GM19328 (cell line): ENCODE results near the gene XXYLT1.
"Not testable (repeated sequence)": the region's sequence is repeated elsewhere in the genome, so short reads cannot be mapped to it uniquely, and the experiment has no call there.

Experiments used
- ATAC-seq: cut with Tn5 transposase; IDR thresholded peaks from one replicate; pipeline ENCODE4 v1.9.1; 2021; ENCODE audit warnings: mild to moderate bottlenecking, moderate library complexity; ENCODE audit not compliant: unreplicated experiment

XXYLT1 gene

DNA sequence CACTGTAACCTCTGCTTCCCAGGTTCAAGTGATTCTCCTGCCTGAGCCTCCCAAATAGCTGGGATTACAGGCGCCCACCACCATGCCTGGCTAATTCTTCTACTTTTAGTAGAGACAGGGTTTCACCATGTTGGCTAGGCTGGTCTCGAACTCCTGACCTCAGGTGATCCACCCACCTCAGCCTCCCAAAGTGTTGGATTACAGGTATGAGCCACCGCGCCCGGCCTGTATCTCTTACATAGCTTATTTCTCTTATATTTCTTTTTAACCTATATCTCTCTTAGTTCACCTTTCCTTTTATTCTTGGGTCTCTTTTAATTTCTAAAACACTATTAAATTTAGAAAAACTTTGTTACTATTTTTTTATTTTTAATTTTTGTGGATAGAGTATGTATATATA, 42.1 kb downstream of the XXYLT1 start:
- ATAC-seq = not testable (repeated sequence)

DNA sequence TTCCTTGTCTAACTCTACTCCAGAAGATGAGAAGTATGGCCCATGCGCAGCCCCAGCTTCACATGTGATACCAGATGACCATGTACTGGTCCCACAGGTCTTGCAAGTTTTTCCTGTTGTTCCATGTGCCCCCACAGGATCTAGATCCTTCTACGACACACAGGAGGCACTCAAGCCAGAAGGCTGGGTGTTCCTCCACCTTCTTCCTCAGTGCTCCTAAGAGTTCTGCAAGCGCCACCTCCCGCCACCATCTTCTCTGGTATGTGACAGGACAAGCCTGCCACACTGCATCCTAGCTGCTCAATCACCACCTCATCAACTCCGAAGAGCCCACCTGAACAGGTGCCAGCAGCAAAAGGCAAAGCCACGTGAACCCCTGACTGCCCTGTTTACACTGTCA, 43.1 kb downstream of the XXYLT1 start:
- ATAC-seq = no peak

DNA sequence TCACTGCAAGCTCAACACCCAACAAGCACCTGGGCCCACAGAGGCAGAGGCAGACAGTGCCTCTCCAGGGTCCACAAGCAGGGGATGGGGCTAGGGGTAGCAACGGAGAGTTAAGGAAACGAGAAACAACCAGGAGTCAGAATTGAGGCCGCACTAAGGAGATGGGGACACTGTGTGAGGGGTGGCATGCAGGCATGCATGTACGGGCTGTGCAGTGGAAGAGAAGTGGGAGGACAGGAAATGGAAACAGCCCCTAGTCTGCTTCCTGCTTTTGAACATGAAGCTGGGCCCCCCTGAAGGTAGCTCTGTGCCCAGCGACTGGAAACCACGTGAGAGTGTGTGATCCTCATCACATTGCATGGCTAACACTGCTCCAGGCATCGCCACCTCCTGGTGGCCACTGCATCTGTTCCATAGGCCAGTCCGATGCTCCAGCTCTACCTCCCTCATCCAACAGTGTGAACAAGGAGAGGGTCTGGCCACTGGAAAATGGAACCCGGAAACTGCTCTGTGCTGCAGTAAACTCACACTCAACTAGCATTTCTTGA, 44.0 kb downstream of the XXYLT1 start:
- no peak for ATAC-seq

DNA sequence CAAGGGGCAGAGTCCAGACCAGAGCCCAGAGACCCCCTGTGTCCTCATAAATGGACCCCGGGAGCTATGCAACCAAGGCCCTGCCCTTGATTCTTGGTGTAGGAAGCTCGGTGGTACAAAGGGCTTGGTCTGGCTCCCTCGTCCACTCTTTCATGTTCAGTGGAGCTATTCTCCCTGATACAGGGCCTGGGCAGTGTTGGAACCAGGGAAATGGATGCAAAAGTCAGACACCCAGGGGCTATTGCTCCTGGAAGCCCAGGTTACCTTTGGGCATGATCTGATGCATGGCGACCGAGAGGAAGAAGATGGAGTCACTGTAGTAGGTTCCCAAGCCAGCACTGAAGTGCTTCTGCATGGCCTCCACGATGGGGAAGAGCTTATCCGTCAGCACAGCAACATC, 44.5 kb downstream of the XXYLT1 start:
- ATAC-seq = no peak

DNA sequence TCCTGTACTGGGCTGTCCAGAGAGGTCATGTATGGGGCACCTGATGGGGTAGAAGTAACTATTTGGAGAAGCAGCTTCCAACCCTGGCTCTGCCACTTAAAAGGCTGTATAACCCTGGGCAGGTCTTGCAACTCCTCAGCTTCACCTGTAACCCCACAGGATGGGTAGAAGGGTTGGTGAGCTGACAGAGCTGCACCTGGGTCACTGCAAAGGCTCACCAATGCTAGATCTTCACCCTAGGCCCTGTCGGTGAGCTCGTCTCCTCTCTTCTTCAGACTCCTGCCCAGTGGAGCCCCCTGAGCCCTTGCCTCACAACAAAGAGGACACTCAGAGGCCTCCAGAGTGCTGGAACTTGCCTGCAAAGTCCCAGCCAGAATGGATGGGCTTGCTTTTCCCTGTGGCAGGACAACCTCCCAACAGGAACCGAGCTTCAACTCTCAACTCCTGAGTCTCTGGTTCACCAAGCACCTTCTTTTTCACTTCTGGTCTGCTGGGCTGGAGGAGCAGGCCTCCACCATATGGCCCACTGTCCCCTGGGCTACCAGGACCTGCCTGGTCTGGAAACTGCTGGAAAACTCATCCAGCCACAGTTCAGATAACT, 45.9 kb downstream of the XXYLT1 start:
- no peak for ATAC-seq

DNA sequence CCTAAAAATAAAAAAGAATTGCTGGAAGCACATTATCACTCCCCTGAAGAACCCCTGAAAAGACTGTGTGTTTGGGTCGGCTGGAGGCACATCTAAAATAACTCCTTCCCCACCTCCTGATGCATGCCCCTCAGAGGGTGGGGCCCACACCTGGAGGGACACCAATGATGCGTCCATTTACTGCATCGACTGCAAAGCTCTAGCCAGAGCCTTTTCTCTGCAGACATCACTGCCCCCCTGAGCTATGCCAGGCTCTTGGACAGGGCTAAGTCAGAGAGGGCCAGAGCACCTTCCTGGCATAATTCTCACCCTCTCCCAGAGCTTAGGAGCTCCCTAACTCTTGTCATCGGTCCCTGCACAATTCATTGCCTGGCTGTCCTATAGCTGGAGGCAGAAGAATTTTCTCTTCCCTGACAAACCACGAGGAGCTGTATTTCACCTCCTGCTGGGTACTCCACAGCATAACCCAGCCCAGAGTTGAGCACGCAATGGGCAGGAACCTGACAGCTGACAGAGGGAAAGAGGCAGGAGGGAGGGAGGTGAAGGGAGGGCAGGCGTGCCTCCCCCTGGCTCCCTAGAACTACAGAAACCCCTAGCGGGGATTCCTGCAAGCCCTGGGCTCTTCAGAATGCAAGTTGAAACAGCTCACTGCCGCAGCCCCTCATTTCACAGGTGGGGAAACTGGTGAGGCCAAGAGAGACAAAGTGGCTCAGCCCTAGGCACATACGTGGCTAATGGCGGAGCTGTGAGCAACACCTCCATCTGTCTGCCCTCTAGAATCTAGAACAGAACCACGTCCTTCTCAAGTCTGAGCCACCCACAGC, 46.6 kb downstream of the XXYLT1 start:
- ATAC-seq = no peak

DNA sequence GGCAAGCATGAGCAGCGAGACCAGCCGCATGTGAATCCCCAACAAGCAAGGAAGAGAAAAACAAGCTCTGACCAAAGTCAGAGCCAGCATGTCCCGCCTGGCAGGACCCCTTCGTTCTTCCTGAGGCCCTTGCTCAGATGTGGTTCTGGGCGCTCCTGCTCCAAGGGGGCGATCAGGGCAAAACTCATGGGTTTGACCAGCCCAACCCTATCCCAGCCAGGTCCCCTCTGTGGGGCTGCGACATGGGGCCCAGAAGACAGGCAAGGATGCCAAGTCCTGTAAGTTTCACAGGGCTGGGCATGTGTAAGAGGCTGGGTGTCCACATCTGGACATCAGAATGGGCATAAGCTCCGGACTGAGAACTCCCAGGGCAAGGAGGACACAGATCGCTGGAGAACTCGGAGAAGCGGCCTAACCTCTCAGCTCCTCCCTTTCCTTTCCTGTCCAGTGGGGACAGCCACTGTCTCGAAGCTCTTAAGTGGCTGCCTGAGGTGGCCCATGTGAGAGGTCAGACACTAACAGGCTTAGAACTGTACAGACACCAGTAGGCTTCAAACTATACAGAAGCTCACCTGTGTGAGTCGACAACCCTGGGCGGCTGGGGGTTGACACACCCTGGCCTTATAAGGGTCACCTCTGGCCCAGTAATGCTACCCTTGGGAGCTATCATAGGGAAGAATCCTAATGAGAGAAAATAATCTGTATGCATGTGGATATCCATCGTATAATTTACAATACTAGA, 48.9 kb downstream of the XXYLT1 start:
- ATAC-seq = no peak

DNA sequence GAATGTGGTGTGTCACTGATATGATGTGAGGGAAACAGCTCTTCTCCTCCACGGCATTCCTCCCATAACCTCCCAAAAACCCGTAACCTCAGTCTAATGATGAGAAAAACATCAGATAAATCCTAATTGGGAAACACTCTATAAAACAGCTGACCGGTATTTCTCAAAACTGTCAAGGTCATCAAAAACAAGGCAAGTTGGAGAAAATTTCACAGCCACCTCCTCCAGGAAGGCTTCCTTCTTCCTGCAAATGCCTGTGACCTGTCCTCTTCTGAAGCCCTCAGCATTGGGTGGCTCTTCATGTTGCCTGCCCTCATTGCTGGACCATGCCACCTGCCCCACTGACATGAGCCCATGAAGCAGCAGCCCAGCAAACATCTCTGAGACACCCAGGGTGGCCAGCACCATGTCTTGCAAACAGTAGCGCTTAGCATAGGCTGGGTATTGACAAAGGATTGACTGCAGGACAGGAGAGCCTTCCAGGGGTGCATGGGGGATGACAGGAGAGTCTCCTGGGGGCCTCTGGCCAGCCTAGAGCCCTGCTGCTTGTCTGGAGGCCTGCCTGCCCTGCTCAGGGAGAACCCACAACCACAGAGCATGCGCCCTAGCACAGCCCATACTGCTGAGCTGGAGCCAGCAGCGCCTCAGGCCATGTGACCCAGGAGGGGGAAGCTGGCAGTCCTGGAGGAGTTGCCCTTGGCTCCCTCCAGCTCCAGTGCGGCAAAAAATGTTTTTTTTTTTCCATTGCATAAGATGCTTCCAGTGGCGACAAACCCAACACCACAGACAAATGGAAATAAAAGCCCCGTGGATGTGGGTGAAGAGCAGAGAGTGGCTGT, 49.7 kb downstream of the XXYLT1 start:
- ATAC-seq = no peak

DNA sequence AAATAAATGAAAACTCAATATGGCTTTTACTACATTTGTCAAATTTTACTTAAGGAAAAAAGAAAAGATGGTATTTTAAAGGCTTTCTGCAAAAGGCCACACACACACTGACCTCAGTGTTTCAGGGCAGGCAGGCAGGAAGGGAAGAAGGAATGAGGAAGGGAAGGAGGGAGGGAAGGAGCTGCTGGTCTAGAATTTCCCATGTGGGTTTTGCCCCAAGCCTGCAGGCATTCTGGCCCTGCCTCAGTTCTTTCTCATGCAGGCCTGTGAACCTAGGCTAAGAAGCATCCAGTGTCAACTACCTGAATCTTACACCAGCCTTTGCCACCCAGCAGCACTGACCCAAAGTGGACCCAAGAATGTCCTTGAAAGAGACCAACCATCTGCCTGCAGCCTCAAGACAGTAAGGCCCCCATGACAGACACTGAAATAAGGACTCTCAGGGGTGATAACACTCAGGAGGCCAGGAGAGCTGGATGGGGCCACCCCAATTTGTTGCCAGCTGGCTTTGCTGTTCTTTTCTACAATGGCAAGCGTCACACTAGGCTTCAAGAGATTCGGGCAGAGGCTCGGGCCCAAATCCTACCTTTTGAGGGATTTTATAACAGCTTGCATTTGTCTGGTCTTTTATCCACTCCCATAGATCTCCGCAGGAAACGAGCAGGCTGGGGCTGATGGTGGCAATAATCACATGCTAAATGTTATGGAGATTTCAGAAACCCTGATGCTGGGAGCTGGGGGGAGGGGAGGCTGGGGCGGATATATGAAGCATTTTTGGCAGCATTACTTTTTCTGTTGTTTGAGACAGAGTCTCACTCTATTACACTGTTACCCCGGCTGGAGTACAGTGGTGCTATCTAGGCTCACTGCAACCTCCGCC, 51.4 kb downstream of the XXYLT1 start:
- ATAC-seq = no peak

DNA sequence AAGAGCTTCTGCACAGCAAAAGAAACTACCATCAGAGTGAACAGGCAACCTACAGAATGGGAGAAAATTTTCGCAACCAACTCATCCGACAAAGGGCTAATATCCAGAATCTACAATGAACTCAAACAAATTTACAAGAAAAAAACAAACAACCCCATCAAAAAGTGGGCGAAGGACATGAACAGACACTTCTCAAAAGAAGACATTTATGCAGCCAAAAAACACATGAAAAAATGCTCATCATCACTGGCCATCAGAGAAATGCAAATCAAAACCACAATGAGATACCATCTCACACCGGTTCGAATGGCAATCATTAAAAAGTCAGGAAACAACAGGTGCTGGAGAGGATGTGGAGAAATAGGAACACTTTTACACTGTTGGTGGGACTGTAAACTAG, 52.6 kb downstream of the XXYLT1 start:
- ATAC-seq = not testable (repeated sequence)

DNA sequence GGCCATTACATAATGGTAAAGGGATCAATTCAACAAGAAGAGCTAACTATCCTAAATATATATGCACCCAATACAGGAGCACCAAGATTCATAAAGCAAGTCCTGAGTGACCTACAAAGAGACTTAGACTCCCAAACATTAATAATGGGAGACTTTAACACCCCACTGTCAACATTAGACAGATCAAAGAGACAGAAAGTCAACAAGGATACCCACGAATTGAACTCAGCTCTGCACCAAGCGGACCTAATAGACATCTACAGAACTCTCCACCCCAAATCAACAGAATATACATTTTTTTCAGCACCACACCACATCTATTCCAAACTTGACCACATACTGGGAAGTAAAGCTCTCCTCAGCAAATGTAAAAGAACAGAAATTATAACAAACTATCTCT, 55.4 kb downstream of the XXYLT1 start:
- not testable (repeated sequence) for ATAC-seq

DNA sequence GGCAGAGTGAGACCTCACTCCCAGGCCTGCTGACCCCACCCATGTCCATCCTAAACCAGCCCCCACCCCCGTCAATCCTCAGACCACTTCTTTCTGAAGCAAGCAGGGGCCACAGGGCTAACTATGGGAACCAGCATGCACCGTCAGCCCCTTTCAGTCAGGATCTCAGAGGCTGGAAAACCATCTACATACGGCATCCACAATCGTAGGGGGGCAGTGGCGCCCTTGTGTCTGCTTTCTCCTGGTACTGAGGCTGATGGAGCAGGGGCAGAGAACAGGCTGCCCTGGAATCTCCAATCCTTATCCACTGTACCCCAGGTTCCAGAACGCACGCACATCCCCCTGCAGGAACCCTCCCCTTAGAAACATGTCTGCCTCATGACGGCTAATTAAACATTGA, 56.6 kb downstream of the XXYLT1 start:
- ATAC-seq = no peak

DNA sequence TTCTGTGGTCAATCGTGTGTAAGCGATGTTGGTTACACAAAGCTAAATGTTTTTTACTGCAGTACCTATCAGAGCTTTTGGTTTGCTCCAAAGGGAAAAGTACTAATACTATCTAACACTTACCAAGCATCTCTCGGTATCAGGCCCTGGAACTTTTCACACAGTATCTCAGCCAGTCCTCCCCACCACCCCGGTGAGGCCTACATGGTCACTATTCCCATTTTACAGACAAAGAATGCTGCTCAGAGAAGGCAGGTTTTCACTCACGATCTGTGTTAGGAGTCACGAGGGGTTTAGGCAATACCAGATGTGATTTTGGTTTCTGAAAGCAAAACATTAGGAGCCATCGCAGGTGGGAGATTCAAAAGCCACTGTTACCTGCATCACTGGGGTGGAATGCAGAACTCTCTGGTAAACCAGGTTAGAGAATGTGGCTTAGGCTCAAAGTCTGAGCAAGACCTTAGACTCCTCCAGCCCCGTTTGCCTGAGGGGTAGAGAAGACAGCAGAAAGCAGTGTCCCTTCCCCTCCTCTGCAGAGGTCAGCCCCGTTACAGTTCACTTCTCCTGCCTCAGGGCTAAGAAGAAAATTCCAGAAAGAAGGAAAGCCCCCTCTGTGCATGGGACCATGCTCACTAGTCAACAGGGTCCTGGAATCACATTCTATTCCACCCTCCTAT, 57.2 kb downstream of the XXYLT1 start:
- ATAC-seq = no peak

DNA sequence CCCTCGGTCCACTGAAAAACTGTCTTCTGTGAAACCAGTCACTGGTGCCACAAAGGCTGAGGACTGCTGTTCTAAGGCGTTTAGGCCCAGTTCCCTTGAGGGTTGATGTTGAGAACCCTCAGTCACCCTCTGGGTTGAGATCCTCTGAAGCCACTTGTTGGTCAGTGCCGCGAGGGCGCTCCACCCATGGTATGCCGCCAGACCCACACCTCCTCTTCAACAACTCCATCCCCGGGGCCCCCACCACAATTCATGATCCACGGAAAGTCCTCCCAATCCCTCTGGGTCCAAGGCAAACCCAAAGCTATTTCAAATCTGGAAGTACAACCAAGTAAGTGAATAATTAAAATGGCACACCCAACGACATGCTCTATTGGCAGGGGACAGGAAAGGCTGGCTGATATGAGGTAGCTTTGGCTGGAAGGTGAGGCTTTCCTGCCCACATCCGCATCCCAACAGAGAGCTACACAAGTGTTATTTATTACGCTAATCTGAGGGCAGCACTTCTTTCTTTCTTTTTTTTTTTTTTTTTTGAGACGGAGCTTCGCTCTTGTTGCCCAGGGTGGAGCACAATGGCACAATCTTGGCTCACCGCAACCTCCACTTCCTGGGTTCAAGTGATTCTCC, 58.1 kb downstream of the XXYLT1 start:
- no peak for ATAC-seq

DNA sequence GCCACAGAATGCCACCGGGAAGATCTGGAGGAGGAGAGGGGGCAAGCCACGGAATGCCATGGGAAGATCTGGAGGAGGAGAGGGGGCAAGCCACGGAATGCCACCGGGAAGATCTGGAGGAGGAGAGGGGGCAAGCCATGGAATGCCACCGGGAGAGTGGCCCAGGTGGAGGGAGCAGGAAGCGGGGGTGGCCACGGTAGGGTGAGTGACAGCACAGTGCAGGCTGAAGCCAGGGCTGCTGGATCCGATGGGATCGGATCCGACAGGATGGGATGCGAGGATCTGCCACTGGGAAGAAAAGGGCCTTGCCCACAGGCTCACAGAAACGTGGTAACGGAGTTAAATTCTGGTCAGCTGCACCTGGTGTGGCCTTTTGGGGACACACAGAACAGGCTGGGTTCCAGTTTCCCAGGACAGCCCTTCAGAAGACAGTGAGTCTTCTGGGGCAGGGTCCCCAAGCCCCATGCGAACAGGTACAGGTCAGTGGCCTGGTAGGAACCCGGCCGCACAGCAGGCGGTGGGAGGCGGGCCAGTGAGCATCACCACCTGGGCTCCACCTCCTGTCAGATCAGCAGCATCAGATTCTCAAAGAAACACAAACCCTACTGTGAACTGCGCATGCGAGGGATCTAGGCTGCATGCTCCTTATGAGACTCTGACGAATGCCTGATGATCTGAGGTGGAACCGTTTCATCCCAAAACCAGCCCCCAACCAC, 58.8 kb downstream of the XXYLT1 start:
- ATAC-seq = no peak

DNA sequence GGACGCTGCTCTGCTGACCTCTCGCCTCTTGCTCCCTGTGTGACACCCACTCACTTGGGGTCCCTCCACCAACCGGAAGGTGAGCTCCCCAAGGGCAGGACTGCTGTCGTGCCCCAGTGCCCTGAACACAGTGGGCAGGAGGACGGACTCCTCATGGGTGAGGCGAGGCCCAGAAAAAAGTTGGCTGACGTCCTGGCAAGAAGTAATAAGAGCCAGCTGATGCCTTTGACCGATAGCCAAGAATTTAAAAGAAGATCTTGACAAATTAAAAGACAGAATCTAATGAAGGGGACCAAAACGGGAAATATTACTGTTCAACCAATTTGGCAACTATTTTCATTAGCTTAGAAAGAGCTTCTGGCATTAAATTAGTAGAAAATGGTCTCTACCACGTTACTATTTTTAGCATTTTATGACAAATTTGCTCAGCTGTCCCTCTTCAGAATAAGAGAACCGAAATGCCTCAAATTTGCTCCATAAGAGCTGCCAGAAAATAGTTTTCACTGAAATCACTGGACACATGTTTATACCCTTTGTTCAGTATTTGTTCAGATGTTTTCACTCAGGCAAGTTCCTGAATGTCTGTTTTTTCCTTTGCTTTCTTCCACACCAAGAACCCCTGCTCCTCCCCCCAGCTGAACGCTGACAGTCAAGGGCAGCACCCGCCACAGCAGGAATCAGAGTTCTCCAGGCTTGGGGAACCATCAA, 60.5 kb downstream of the XXYLT1 start:
- ATAC-seq = no peak

DNA sequence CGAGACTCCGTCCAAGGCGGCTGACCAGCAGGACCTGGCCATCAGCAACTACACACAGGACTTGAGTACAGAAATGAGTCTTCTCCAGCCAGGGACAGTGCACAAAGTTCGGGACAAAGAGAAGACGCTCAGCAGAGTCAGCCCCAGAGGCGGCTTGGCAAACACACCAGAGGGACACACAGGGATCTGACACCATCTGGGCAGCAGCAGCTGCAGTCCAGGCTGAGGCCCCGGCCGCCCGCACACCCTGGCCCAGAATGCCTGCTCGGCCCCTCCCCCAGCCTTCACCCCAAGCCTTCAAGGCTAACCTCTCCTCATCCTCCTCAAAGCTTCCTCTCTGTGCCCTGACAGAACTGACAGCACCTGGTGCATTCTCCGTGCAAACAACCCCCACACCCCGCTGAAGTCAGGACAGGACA, 61.1 kb downstream of the XXYLT1 start:
- ATAC-seq = no peak
